T follicular helper cell (primary cell): ENCODE results near the gene FTO.

ENCODE experiments used
- DNase-seq: peaks from one replicate; pipeline ENCODE4 v3.0.0-alpha.2; 2020; ENCODE audit warnings: low read depth

FTO gene

DNA sequence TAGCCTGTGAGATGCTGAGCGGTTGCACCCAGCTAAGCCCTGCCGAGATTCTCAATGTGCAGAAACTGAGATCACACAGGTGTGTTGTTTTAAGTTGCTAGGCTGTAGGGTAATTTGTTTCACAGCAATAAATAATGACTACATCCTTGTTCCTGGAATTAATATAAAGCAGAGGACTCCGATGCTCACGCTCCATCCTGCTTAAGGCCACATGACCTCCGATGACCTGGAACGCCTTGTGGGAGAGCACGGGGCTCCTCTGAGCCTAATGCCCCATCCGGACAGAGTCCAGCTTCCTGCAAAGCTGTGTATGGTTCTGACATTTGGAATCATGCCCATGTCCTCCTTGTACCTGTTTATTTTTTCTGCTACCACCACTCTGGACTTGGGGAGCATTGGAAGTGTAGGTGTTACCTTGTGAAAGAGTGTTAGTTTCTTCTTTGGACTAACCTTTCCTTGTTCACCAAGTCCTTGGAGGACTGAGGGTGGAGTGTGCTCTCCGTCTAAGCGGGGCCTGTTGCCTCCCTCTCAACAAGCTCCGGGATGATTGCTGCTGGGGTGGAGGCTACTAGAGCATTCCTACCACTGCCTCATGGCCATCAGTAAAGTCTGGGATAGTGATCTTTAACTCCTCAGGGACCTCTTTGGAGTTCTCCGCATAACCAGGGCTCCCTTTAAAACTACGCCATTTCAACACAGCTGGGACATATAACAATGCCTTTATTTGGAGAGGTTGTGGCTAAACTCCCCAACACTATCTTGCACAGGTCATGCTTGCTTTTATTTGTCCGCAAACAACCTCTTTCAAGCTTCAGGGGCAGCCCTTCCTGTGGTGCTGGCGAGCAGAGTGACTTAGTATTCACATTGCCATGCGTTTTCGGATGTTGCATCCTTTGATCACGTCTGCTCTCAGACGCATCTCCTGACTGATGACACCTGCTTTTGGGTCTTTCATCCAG is 457.3 kb downstream of the FTO start:
- no peak for DNase-seq

DNA sequence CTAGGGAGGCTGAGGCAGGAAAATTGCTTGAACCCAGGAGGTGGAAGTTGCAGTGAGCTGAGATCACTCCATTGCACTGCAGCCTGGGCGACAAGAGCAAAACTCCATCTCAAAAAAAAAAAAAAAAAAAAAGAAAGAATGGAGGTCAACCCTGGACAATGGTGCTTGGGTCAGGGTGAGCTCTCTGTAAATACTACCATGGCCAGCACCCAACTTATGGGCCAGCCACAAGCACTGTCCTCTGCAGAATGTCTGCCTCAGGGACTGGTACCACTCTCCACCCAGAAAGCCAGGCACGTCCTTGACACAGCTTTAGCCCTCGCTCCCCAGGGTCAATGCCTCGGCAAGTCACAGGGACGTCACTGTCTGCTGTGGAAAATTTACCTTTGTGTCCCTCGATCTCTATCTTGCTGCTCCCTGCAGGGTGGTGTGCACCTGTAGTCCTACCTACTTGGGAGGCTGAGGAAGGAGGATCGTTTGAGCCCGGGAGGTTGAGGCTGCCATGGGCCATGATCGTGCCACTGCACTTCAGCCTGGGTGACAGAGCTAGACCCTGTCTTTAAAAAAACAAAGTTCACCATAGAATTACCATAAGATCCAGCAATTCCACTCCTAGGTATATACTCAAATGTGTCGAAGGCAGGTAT is 459.4 kb downstream of the FTO start:
- DNase-seq = no peak

DNA sequence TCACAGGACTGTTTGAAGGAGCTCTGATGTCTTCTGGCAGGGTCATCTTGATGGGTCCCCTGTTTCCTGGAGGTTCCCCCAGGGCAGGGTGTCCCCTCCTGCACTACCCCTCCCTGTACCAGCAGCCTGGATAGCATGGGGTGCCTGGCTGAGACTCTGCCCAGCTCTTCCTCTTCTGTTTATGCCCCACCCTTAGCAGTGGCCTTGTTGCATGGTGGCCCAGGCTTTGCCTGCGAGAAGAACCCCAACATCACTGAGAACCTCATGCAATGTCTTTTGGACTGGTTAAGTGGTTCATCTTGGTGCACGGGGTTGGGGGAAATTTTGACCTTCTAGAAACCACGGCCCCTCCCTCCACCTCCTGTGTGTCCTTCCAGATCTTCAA is 460.8 kb downstream of the FTO start:
- DNase-seq = no peak

DNA sequence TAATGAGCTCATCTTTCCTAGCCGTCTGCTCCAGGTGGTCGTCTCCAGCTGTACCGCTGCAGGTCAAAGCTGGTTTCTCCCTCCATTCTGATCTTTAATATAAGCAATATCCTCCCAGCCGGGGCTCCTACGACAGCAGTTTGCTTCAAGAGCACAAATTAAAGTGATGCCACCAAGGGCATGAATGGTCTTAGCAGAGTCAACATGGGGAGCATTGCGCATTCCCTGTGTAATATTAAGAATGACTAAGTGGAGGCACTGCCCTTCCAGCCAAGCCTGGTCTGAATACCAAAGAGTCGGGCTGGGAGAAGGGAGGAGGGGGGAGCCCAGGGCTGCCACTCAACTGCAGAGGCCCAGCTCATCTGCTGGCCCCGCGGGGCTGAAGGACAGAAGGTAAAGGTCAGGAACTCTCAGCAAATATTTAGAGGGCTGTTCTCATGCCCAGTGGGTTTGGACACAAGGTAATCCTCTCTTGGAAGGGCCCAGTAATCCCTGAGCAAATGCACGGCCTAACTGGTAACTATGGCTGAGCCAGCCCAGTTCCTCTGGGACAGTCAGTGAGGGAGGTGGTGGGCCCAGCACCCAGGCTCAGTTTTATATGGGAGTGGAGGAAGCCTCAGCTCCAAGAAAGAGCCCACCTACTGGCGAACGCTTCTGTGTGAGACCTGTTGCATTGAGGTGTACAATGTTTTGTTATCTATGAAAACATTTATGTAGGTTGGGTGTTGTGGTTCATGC is 461.4 kb downstream of the FTO start:
- no peak for DNase-seq

DNA sequence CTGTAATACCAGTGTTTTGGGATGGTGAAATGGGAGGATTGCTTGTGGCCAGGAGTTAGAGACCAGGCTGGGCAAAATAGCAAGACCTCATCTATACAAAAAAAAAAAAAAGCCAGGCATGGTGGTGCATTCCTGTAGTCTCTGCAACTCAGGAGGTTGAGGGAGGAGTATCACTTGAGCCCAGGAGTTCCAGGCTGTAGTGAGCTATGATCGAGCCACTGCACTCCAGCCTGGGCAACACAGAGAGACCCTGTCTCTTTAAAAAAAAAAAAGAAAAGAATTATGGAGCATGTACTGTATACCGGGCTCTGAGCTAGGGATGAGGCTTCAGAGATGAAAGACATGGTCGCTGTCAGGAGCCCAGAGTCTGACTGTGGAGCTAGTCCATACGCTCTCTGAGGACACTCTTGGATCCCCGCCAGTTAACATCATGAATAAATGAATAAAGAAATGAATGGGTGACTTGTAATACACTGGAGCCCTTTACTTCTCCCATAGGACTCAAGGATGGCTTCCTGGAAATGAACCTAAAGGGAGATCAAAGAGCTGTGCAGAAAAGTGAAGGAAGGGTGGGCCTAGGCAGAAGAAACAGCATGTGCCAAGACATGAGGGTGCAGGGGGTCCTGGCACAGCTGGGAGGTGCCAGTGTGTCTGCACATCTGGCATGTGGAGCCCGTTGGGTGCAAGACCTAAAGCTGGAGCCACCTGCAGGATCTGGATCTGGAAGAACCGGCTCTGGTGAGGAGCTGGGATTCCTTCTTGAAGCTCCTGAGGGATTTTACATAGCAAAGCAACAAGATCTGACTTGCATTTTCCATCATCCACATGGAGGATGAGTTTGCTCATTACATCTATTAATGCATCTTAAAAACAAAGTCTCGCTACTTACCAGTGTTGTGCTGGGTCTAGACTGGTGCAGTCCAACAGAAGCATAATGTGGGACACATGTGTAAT is 462.2 kb downstream of the FTO start:
- DNase-seq = no peak

GRCh38 chr16:54169112-54169511 is 465.2 kb downstream of the FTO start:
- DNase-seq = no peak

- no peak for DNase-seq
Measured at GRCh38 chr16:54171626-54172537, 467.9 kb downstream of the FTO start.

DNA sequence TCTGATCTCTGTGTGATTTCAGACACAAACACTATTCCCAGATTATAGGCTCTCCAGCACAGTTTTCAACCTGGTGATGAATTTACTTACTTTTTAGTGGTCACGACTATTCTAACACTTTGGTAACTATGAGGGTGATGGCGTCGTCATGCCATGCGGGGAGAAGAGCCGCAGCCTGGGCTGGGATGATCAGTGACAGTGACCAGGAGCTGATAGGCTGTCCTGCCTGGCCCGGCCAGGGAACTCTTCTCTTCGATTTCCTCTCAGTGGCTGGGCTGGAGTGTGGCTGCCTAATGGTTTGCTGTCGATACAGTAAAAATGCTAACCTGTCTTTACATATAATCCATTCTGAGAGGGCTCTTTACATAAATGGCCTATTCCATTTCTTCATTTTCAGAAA is 469.5 kb downstream of the FTO start:
- no peak for DNase-seq

- no peak for DNase-seq
Measured at GRCh38 chr16:54174201-54174600, 470.2 kb downstream of the FTO start.

DNA sequence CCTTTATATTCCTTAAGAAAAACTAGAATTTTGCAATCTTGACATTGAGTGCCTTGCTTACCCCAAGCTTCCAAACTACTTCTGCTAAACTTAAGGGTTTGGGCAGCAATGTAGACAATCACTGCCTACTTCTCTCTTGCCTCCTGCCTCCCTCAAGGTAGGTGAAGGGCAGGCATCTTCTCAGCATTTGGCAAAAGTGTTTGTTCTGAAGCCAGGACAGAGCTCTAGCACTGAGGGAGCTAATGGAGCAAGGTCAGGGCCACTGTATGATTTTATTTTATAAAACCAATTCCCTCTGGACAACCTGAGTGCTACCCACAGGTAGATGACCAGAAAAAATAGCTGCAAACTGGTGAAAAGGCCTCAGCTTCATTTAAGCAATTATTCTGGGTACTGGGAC is 470.8 kb downstream of the FTO start:
- no peak for DNase-seq

- DNase-seq = no peak
Measured at GRCh38 chr16:54175169-54175551, 471.2 kb downstream of the FTO start.

- no peak for DNase-seq
Measured at GRCh38 chr16:54175552-54176375, 471.8 kb downstream of the FTO start.

- DNase-seq = no peak
Measured at GRCh38 chr16:54176376-54176901, 472.5 kb downstream of the FTO start.

DNA sequence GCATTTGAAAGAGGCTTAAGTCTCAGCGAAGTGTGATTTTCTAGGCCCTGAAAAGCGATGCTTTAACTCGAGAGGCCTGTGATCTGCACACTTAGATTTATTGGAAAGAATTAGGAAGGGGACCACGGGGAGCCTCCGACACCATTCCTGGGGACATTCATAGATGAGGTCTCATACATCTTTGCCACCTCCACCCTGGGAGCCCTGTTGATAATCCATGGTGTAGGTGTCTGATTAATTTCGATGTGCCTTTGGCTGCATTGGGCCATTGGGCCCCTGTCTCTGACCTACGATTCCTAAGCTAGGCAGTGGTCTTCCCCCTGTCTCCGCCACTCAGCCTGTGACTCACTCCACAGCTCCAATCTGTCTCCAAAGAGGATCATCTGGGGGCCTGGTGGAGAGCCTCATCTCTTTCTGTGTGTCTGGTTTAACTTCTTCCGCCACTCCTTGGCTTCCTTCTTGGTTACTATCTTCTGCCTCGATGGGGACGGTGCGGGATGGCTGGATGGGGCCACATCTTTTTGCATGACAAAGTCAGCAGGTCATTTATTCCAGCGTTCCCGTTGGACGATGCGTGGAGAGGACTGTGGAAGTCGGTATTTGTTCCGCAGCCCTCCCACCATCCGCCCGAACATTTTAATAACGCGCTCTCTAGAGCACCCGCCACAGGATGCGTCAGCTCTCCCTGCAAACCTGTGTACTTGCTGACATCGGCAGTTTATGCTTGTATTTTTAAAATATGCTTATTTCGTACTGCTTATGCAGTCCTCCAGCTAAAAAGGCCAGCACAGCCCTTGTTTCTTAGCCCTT is 473.3 kb downstream of the FTO start:
- no peak for DNase-seq

GRCh38 chr16:54177862-54178477 is 474.0 kb downstream of the FTO start:
- DNase-seq = no peak

DNA sequence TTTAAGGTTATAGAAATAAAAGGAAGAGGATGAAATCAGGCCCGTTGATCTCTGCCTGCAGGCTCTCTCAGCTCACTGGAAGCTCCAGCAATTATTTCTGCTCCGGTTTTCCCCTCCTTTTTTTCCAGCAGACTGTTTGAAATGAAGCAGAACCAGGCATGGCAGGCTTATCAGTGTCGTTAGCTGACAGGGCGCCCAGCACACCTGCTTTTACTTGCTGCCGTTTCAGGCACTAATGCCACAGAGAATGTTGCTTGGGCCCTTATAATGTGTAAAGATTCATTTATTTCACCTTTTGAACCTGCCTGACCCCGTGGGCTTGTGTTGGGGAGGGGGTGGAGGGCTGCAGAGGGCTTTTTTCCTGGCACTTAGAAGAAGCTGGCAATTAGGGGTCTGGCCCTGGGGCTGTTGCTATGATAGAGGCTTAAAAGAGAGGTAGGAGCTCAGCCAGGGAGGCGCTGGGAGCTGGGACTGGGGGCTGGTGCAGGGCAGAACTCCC is 474.6 kb downstream of the FTO start:
- DNase-seq = no peak

DNA sequence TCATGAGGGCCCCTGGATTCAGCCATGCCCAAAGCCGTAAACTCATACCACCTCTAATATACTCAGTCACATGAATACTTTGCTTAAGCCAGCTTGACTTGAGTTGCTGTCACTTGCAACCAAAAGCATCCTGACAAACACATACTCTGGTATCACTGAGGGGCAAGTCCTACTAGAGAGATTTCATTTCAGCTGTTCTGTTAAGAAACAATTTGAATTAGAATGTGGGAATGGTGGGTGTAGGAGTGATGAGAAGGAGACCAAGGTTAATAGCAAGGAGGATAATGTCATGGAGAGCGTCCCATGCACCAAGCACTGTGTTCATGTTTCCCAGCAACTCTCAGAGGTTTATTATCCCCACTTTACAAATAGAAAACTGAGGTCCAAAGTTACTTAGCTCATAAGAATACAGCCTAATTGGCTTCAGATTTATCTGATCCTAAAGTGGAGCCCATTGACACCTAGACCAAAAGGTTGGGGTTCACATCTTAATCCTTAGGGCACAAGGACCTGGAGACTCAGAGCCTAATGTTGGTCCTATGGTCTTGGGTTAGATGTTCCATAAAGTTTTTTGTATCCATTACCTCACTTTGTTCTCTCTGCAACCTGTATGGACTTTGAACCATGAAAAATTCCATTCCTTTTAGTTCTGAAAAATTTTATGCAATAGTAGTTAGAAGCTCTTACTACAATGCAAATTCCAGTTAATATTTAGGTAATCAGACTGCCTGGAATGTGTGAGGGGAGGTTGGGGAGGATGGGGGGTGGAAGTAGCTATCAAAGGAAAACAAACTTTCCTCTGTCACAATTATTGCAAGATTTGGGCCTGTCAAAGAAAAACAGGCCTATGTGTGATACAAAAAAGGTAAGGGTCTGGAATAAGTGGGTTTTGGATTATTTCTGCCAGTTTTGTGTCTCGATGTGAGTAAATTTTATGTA is 476.7 kb downstream of the FTO start:
- no peak for DNase-seq
